ENCODE measurements around the gene LOX.

- TF ChIP-seq SIN3A (IDR thresholded peaks at IDR 0.05; ENCODE audit: borderline replicate concordance, insufficient read depth, low read length) (no peak), REST (IDR thresholded peaks at IDR 0.05; ENCODE audit: insufficient read depth in 1 of 2, low read depth in 2 of 2, low read length in 2 of 2) (no peak)
Observed at GRCh38 chr5:122099060-122099790, 21.2 kb upstream of the LOX start.

Data from PFSK-1 (cell line).